Astrocyte of the spinal cord (primary cell): ENCODE data around the gene ZNF330.

Experiments
- DNase-seq: peaks from one replicate; pipeline ENCODE4 v3.0.0; 2011; ENCODE audit warnings: low read depth, low spot score
- H3K4me3 ChIP-seq: 2 replicates; pipeline ENCODE4 v1.5.1; 2011; ENCODE audit warnings: low read depth, mild to moderate bottlenecking, low read length, moderate library complexity
- CTCF ChIP-seq: IDR thresholded peaks from 2 replicates; pipeline ENCODE4 v1.5.1; 2012; ENCODE audit warnings: low read depth, mild to moderate bottlenecking, low read length, inconsistent platforms
- in situ Hi-C: cut with HindIII; loops from 2 replicates; pipeline ENCODE4 v1.10.0; 2017; ENCODE audit warnings: low sequenced_read_pairs

The ZNF330 gene

GRCh38 chr4:141246683-141247429 is 26.2 kb downstream of the ZNF330 start:
- no peak overlapping the region for H3K4me3 ChIP-seq
- no peak for TF ChIP-seq CTCF
- in situ Hi-C loops: no loop called here
- DNase-seq: peak; percentile 3

GRCh38 chr4:141247430-141247780 is 26.7 kb downstream of the ZNF330 start:
- no peak for TF ChIP-seq CTCF
- no peak overlapping the region for H3K4me3 ChIP-seq
- in situ Hi-C loops: no loop called here
- no peak for DNase-seq

- H3K4me3 ChIP-seq: no peak overlapping the region
- in situ Hi-C loops: no loop called here
- TF ChIP-seq CTCF: no peak
- peak; percentile 17 for DNase-seq
Measured at GRCh38 chr4:141248029-141248428, 27.3 kb downstream of the ZNF330 start.

GRCh38 chr4:141248486-141248885 is 27.8 kb downstream of the ZNF330 start:
- in situ Hi-C loops: no loop called here
- no peak for DNase-seq
- H3K4me3 ChIP-seq: no peak overlapping the region
- TF ChIP-seq CTCF: no peak

GRCh38 chr4:141254326-141254725 is 33.6 kb downstream of the ZNF330 start:
- no peak overlapping the region for H3K4me3 ChIP-seq
- TF ChIP-seq CTCF: no peak
- in situ Hi-C loops: no loop called here
- no peak for DNase-seq

GRCh38 chr4:141255016-141255415 is 34.3 kb downstream of the ZNF330 start:
- no peak for DNase-seq
- H3K4me3 ChIP-seq: no peak overlapping the region
- in situ Hi-C loops: no loop called here
- TF ChIP-seq CTCF: no peak
